HG03565 (cell line): ENCODE data around the gene ABLIM3.
"Not testable (repeated sequence)": the region's sequence is repeated elsewhere in the genome, so short reads cannot be mapped to it uniquely, and the experiment has no call there.

Experiments
- ATAC-seq: cut with Tn5 transposase; IDR thresholded peaks from one replicate; pipeline ENCODE4 v1.9.1; 2021; ENCODE audit warnings: mild to moderate bottlenecking, moderate library complexity; ENCODE audit not compliant: unreplicated experiment

The ABLIM3 gene

DNA sequence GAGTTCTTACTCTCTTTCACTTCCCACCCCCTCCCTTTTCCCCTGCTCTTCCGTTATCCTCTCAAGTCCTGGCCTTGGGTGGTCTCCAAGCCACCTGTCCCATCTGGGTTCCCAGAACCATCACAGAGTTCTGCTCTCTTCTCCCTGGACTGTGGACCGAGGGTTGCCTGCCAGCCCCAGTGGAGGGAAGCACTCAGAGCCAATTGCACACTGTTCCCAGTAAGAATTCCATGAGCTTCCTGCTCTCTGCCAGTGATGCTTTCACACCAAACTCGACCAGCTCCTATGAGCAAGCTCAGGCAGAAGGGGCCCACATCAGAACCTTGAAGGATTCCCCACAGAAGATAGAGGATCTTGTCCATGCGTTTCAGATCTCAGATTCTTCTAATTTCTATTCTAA, 110.3 kb downstream of the ABLIM3 start:
- ATAC-seq = no peak

DNA sequence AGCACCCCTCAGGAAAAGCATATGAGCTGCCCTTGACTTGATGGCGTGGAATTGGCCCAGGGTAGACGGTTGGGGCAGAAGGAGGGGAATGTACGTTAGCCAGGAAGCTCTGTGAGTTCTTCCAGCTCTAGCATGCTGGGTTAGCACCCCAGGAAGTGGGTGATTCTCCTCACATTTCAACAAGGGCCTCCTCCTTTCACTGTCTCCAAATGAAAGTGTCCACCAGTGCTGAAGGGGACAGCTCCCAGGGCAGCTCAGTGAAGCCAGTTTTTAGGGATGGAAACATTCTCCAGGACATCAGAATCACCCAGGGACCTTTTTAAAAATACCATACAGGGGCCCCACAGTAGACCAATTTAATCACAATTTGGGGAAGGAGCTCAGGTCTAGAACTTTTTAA, 113.2 kb downstream of the ABLIM3 start:
- no peak for ATAC-seq

DNA sequence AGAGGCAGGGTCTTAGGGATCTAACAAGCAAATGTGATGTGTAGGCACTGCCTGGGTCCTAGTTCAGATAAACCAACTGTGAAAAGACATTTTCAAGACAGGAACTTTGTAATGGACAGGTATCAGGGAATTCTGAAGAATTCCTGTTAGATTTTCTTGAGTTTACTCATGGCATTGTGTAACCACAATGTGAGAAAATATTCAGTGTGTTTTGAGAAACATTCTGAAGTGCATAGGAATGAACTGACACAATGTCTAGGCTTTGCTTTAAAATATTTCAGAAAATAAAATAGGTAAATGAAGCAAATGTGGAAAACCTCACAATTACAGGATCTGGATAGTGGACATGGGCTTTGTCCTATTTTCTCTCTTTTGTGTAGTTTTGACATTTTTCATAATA, 115.2 kb downstream of the ABLIM3 start:
- ATAC-seq = no peak

DNA sequence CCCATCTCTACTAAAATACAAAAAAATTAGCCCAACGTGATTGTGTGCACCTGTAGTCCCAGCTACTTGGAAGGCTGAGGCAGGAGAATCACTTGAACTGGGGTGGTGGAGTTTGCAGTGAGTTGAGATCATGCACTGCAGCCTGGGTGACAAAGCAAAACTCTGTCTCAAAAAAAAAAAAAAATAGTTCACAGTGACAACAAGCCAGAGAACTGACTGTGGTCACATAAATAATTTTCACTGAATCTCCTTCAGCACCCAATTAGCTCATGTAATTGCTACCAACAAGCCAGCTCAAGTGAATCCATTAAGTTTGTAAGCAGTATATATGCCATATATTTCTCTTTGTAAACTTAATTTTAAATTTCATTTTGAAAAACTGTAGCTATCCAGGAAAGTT, 115.8 kb downstream of the ABLIM3 start:
- no peak for ATAC-seq

DNA sequence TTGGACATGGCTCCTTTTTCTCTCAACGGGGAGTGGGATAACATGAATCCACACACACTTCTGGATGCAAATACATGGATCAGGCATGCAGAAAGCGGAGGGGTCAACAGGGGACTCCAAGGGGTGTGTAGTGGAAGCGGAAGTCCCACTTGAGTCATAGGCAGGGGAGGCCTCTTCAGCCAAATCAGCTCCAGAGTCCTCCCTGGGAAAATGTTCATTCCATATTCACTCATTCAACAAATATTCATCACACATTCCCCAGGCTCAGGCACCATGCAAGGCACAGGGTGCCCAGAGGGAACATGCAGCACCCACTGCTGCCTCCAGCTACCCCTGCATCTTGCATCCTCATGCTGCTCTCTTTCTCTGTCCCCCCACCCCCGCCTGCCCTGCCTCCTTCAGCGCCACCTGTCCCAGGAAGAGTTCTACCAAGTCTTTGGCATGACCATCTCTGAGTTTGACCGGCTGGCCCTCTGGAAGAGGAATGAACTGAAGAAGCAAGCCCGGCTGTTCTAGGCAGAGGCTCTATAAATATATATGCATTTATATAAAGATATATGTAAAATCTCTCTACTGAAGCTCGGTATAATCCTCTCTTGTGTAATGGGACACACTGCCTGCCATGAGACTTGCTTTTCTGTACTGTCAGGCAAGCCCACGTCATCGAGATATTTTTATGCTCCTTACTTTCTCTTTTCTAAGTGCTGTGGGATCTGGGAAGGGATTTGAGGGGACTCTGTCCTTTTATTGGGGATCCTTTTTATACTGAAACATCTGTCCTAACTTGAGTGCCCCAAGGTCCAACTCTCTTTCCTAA, 116.8 kb downstream of the ABLIM3 start:
- no peak for ATAC-seq

DNA sequence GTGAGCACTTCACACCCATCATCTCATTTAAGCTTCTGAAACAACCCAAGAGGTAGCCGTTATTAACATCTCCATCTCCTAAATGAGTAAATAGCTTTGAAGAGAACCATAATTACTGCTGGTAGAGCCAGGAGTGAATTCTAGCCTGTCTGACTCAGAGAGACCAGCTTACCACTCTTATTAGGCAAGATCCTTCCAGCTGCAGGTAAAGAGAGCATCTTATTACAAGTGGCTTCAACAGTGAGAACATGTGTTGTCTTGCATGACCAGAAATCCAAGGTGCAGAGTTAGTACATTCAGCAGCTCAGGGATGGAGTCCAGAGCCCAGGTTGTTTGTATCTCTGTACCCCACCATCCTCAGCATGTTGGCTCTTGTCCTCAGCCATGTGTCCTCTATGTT, 119.5 kb downstream of the ABLIM3 start:
- ATAC-seq = no peak

DNA sequence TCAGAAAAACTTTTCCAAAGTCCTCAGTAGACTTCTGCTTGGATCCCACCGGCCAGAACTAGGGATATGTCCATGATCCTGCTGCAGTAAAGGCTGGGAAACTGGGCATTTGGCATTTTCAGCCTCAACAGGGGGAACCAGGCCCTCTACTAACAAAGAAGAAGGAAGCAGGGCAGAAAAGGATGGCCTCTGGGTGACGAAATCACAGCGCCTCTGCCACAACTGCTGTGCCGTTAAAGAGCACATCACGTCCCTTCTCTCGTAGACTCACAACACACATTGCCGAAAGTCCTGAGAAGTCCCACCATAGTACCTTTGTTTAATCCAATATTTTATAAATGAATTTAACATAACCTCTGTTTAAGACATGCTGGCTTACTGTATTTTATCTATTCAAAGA, 120.0 kb downstream of the ABLIM3 start:
- no peak for ATAC-seq

DNA sequence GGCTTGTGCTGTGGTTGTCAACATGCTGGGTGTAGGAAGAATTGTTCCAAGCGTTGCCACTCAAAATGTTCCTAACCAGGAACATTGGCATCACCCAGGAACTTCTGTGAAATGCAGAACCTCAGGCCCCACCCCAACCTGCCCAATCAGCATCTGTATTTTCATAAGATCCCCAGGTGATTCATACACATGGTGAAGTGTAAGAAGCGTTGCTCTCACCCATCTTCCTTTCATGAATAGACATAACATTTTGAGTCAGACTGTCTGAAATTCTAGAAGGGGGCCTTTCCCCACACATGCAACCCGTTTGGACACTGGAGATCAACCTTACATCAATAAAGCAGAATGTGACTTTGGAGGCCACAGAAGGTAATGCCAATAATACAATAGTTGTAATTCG, 121.0 kb downstream of the ABLIM3 start:
- no peak for ATAC-seq

DNA sequence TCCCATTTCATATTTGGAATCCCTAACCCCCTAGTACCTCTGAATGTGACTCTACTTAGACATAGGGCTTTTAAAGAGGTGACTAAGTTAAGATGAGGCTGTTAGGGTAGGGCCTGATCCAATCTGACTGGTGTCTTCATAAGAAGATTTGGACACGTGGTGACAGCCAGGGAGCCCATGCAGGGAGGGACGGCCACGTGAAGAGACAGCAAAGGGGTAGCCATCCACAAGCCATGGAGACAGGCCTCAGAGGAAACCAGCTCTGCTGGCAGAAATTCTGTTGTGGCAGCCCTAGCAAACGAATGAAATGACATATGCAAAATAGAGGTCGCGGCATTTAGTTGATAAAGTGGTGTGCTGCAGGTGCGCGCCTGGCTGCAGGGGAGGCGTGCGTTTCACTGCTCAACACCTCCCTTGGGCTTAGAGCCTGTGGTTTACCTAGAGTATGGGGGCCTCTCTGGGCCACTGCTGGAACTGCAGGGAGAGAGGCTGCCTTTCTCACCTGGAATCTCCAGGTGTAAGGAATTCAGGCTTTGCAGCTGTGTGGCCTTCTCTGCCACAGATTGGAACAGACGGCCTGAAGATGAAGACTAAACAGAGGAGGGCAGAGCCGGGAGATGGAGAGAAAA, 123.3 kb downstream of the ABLIM3 start:
- ATAC-seq = peak; percentile 75

DNA sequence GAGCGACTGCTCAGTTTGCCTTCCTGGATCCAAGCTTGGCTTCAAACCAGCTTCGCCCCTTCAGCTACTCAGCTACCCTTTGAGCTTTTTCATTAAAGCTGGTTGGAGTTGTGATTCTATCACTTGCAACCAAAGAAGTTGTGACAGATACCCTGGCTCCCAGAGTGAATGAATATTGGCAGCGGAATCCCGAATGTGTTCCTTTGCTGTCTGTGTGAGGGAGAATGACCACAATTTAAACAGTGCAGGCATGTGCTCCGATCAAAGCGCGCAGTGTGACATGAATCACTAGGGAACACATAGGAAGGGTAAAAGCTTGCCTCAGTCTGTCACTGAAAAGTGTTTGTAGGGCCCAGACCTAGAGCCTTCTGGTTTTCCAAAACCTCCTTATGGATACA, 123.8 kb downstream of the ABLIM3 start:
- ATAC-seq = no peak

DNA sequence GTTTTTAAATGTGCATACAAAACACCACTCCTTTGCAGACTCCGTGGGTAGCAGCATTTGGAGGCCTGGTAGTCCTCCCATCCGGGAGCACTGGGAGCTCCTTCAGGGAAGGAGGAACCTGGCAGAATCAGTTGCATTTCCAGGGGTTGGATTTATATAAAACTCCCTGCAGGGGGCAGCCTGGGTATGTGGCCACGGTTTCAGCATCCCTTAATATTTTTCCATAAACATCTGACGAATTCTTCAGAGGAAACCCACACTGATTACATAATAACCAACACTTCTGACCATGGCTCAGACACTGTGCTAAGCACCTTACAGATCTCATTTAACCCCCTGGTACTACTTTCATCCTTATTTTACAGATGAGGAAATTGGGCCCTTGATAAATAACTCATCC, 124.3 kb downstream of the ABLIM3 start:
- ATAC-seq = no peak

DNA sequence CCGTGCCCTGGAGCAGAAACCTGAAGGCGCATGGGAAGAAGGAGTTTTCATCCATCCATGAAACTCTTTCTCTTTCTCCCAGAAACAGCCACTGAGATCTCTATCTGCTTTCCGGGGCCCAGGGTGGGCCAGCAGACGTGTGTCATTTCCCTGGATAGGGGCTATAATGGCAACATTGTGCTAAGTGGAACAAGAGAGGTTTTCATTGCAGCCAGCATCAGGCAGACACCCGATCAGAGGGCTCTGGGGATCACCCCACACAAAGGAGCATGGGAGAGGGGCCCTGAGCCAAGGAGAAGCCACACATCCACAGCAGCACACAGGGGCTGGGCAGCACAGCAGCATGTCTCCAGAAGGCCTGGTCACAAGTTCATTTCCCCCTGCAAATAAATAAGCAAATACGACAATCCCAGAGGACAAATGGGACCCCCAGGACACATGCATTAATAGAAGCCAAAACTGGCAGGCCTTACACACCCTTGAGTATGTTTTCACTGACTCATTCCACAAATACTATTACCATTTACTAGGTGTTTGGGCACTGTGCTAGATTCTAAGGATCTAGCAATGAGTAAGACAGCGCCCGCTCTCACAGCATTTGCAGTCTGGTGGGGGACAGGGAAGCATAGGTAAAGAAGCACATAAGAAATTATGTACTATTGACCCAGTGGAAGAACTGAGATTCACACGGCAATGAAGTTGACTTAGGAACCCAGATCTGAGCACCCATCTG, 126.1 kb downstream of the ABLIM3 start:
- ATAC-seq = no peak

DNA sequence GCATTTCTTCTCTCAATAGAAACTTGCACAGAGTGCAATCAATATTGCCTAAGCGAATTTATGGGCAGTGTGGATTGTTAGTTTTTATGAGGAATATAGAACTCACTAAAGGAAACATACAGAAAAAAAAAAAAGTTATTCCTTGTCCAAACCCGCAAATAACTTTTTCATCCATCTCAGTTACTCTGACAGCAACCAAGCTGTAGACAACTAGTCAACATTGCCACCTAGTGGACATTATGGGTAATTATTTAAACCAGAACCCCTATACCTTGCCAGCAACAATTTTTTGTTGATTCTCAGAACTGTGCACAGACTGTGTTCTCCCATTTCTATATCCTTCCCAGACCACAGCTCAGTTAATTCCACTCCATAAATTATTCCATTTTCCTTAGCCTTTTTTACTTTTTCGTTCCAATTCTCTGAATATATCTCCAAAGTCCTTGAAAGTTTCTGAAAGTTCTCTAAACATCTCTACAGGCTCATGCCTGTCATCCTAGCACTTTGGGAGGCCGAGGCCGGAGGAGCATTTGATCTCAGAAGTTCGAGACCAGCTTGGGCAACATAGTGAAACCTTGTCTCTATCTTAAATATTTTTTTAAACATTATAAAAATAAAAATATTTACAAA, 127.8 kb downstream of the ABLIM3 start:
- ATAC-seq = peak; percentile 54

DNA sequence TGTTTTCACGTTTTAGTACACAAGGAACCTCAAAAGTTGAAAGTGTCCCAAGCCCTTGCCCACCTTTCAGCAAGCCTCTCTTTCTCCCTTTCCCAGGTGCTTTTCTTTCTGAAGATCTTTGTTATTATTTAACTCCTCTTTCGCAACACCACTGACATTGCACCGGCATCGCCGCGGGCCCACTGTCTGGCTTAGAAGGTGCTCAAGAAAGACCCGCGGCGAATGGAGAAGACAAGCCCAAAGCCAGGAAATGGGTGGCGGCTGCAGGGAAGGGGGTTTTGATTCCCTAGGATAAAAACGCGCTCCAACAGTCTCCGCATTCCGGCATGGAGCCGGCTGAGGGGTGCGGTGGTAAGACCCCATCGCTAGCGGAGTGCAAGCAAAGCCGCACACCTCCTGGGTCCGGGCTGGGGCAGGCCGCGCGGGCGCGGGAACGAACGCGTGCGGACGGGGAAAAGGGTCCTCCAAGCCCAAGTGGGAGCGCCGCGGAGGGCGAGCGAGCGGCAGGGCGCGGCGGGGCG, 130.0 kb downstream of the ABLIM3 start:
- no peak for ATAC-seq

DNA sequence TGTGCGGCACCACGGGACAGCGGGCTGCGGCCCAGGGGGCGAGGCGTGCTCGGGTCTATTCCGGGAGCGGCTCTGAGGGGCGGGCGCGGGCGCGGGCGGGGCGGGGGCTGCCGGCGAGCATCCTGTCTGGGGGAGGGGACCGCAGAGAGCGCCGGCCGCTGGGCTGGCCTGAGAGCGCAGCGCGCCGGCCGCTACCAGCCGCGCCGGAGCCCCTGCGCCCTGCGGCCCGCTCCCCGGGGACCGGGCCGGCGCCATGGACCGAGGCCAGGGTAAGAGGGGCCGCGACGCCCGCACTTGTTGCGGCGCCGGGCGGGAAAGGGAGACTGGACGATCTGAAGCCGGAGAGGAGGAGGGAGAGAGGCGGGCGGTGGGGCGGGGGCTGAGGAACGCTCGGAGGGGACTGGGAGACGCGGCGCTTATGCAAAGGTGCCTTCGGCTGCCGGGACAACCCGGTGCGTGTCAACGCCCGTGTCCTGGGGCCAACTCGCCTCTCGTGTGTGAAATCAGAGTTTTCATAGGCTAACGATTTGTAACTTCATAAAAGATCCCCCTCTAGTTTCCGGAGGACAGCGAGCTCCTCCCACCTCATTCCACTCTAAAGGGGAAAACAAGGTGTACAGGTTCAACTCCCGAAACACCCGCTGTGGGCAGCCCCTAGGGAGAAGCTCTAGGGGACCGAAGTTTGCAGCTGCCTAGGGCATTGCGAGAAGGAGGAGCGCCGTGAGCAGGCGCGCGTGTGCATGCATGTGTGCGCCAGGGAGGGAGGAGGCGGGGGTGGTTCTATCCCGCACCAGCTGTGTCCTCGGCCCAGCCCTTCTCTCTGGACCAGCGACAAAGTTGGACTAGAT, 130.6 kb downstream of the ABLIM3 start, which contains the start of gene AFAP1L1:
Gene AFAP1L1 (plus strand): TSS at position 144 of the 848 bp plus-strand sequence. CDS start 110 bp downstream, at position 254.
- ATAC-seq = no peak

DNA sequence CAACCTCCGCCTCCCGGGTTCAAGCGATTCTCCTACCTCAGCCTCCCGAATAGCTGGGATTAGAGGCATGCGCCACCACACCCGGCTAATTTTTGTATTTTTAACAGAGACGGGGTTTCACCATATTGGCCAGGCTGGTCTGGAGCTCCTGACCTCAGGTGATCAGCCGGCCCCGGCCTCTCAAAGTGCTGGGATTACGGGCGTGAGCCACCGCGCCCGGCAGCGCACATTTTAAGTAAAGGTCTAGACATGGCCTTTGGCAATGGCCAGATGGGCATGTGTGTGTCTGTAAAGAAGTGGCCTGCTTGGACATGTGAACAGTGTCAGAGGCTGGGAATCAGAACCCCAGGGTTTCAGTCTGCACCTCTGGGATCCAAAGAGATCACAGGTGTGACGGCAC, 131.5 kb downstream of the ABLIM3 start:
- not testable (repeated sequence) for ATAC-seq

DNA sequence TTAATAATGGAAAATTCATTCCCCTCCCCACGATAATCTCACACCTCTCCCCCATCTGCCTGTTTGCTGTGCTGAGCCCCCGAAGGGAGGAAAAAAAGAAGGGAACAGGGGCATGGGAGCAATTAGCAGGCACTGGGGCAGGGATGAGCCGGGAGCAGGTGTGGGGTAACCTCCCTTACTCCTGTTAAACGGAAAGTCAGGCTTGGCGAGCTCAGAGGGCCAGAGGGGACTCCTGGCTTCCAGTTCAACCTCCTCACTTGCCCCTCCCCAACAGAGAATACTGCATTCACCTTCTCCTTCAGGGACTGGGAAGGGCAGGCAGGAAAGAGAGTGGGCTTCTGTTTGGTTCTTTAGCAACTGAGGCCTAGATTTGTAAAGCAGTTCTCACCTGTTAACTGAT, 131.9 kb downstream of the ABLIM3 start:
- no peak for ATAC-seq

DNA sequence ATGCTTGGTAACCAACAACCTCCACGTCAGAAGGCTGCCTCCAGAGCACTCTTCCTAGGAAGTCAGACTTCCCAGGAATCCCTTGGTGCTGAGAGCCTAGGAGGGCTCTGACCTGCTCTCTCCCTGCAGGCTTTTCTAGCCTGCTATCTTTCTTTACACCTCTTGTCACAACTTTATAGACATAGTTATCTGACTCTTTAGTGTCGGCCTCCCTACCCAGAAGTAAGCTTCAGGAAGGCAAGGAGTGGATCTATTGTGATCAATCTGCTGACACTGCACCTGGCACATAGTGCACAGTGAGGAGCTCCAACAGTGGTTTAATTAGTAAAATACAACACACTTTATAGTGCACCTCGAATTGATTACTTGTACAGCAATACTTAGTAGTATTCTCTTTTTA, 132.7 kb downstream of the ABLIM3 start:
- ATAC-seq = no peak

DNA sequence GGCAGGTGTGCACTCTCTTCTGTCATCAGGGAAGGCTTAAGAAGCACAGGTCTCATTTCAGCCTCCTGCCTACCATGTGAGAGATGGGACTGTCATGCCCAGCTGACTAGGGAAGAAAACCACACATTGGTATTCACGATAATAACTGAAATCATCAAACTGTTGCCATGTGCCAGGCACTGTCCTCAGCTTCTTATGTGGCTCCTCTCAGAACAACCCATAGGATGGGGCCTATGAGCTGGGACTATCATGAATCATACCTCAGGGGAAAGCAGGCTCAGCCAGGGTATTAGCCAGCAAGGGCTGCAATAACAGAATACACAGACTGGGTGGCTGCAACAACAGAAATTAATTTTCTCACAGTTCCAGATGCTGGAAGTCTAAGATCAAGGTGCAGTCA, 133.6 kb downstream of the ABLIM3 start:
- no peak for ATAC-seq

DNA sequence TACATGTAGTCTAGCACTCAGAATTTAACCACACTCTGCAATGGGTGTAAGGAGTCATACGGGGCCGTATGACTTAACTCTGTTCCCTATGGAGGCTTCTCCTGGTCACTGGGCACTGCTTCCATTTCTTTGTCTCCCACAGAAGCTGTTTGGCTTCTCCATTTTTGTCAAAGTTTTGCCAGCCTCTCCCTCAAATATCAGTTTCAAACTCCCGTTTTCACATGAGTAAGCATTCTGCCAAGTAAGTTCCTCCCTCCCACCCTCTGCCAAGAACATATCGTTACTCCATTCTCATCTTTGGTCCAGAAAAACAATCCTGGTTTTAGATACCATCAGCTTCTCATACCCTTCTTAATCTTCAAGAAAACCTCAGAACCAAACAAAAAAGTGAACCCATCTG, 136.5 kb downstream of the ABLIM3 start:
- ATAC-seq = no peak
